ENCODE data around the gene BBC3.

Gene BBC3

GRCh38 chr19:47209319-47210179 is 21.4 kb downstream of the BBC3 start:
- Histone ChIP-seq H3K36me3 (ENCODE audit: insufficient read depth, low read length) (peaks cover 50% of the 10 kb centered on the region), H3K9ac (ENCODE audit: low read depth, low read length) (no peak overlapping the region), H3K9me3 (ENCODE audit: control insufficient read depth, insufficient read depth, low read length) (no peaks in the 10 kb centered on the region), H3K4me1 (ENCODE audit: insufficient read depth, low read length) (peaks cover 16% of the 10 kb centered on the region)

GRCh38 chr19:47203254-47203653 is 27.7 kb downstream of the BBC3 start:
- Histone ChIP-seq H3K4me1 (ENCODE audit: insufficient read depth, low read length) (no peaks in the 10 kb centered on the region), H3K36me3 (ENCODE audit: insufficient read depth, low read length) (peaks cover 31% of the 10 kb centered on the region), H3K9ac (ENCODE audit: low read depth, low read length) (no peak overlapping the region), H3K9me3 (ENCODE audit: control insufficient read depth, insufficient read depth, low read length) (no peaks in the 10 kb centered on the region)

DNA sequence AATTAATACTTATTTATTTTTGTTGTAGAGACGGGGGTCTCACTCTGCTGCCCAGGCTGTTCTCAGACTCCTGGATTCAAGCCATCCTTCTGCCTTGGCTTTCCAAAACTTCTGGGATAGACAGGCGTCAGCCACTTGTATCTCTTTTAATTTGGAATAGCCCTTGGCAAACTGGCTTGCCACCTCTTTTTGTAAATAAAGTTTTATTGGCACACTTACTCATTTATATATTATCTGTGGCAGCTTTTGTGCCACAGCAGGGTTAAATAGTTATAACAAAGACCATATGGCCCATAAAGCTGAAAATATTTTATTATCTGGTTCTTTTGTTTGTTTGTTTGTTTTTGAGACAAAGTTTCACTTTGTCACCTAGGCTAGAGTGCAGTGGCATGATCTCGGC is 30.5 kb downstream of the BBC3 start:
- Histone ChIP-seq H3K9me3 (ENCODE audit: control insufficient read depth, insufficient read depth, low read length) (no peaks in the 10 kb centered on the region), H3K9ac (ENCODE audit: low read depth, low read length) (no peak overlapping the region), H3K36me3 (ENCODE audit: insufficient read depth, low read length) (peaks cover 30% of the 10 kb centered on the region), H3K4me1 (ENCODE audit: insufficient read depth, low read length) (no peaks in the 10 kb centered on the region)

GRCh38 chr19:47197141-47197540 is 33.9 kb downstream of the BBC3 start:
- Histone ChIP-seq H3K9ac (ENCODE audit: low read depth, low read length) (no peak overlapping the region), H3K36me3 (ENCODE audit: insufficient read depth, low read length) (peaks cover 22% of the 10 kb centered on the region), H3K4me1 (ENCODE audit: insufficient read depth, low read length) (no peaks in the 10 kb centered on the region)

GRCh38 chr19:47195434-47195833 is 35.6 kb downstream of the BBC3 start:
- no peaks in the 10 kb centered on the region for H3K4me1 ChIP-seq (ENCODE audit: insufficient read depth, low read length)
- H3K9ac ChIP-seq (ENCODE audit: low read depth, low read length): no peak overlapping the region
- H3K36me3 ChIP-seq (ENCODE audit: insufficient read depth, low read length): peaks cover 25% of the 10 kb centered on the region
- no peaks in the 10 kb centered on the region for H3K9me3 ChIP-seq (ENCODE audit: control insufficient read depth, insufficient read depth, low read length)

More at GRCh38 chr19:47197141-47197540, 33.9 kb downstream of the BBC3 start:
- no peaks in the 10 kb centered on the region for H3K9me3 ChIP-seq (ENCODE audit: control insufficient read depth, insufficient read depth, low read length)

- peaks cover 19% of the 10 kb centered on the region for H3K36me3 ChIP-seq (ENCODE audit: insufficient read depth, low read length)
- 0 out of 2 replicates have a peak, but pooled peaks cover 2% of the 10 kb centered on the region for H3K4me1 ChIP-seq (ENCODE audit: insufficient read depth, low read length)
- no peaks in the 10 kb centered on the region for H3K9me3 ChIP-seq (ENCODE audit: control insufficient read depth, insufficient read depth, low read length)
- H3K9ac ChIP-seq (ENCODE audit: low read depth, low read length): no peak overlapping the region
Observed at GRCh38 chr19:47190167-47190727, 40.8 kb downstream of the BBC3 start.

GRCh38 chr19:47188507-47189033 is 42.4 kb downstream of the BBC3 start:
- Histone ChIP-seq H3K9ac (ENCODE audit: low read depth, low read length) (no peak overlapping the region), H3K4me1 (ENCODE audit: insufficient read depth, low read length) (0 out of 2 replicates have a peak, but pooled peaks cover 2% of the 10 kb centered on the region), H3K36me3 (ENCODE audit: insufficient read depth, low read length) (peaks cover 20% of the 10 kb centered on the region), H3K9me3 (ENCODE audit: control insufficient read depth, insufficient read depth, low read length) (no peaks in the 10 kb centered on the region)

GRCh38 chr19:47187797-47188196 is 43.2 kb downstream of the BBC3 start:
- no peaks in the 10 kb centered on the region for H3K9me3 ChIP-seq (ENCODE audit: control insufficient read depth, insufficient read depth, low read length)
- no peak overlapping the region for H3K9ac ChIP-seq (ENCODE audit: low read depth, low read length)
- 0 out of 2 replicates have a peak, but pooled peaks cover 2% of the 10 kb centered on the region for H3K4me1 ChIP-seq (ENCODE audit: insufficient read depth, low read length)
- peaks cover 23% of the 10 kb centered on the region for H3K36me3 ChIP-seq (ENCODE audit: insufficient read depth, low read length)

DNA sequence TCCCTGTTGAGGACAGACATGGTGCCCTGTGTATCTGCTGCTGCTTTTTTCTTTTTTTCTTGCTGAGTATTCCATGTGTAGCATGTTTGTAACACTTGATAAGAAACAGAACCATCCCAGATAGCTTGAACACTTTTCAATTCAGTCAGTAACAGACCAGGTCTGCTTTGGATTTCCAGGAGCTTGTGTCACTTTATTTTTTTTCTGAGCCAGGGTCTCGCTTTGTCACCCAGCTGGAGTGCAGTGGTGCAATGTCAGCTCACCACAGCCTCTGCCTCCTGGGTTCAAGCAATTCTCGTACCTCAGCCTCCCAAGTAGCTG is 43.7 kb downstream of the BBC3 start:
- Histone ChIP-seq H3K36me3 (ENCODE audit: insufficient read depth, low read length) (peaks cover 28% of the 10 kb centered on the region), H3K9me3 (ENCODE audit: control insufficient read depth, insufficient read depth, low read length) (no peaks in the 10 kb centered on the region), H3K4me1 (ENCODE audit: insufficient read depth, low read length) (0 out of 2 replicates have a peak, but pooled peaks cover 2% of the 10 kb centered on the region), H3K9ac (ENCODE audit: low read depth, low read length) (no peak overlapping the region)

GRCh38 chr19:47186446-47187334 is 44.3 kb downstream of the BBC3 start:
- no peak overlapping the region for H3K9ac ChIP-seq (ENCODE audit: low read depth, low read length)
- H3K9me3 ChIP-seq (ENCODE audit: control insufficient read depth, insufficient read depth, low read length): no peaks in the 10 kb centered on the region
- peaks cover 32% of the 10 kb centered on the region for H3K36me3 ChIP-seq (ENCODE audit: insufficient read depth, low read length)
- 0 out of 2 replicates have a peak, but pooled peaks cover 2% of the 10 kb centered on the region for H3K4me1 ChIP-seq (ENCODE audit: insufficient read depth, low read length)

- no peak overlapping the region for H3K9ac ChIP-seq (ENCODE audit: low read depth, low read length)
- H3K36me3 ChIP-seq (ENCODE audit: insufficient read depth, low read length): peaks cover 33% of the 10 kb centered on the region
- 0 out of 2 replicates have a peak, but pooled peaks cover under 1% of the 10 kb centered on the region for H3K4me1 ChIP-seq (ENCODE audit: insufficient read depth, low read length)
- no peaks in the 10 kb centered on the region for H3K9me3 ChIP-seq (ENCODE audit: control insufficient read depth, insufficient read depth, low read length)
Observed at GRCh38 chr19:47183601-47184000, 47.4 kb downstream of the BBC3 start.

- Histone ChIP-seq H3K36me3 (ENCODE audit: insufficient read depth, low read length) (peaks cover 56% of the 10 kb centered on the region), H3K9ac (ENCODE audit: low read depth, low read length) (no peak overlapping the region), H3K9me3 (ENCODE audit: control insufficient read depth, insufficient read depth, low read length) (no peaks in the 10 kb centered on the region), H3K4me1 (ENCODE audit: insufficient read depth, low read length) (0 out of 2 replicates have a peak, but pooled peaks cover 5% of the 10 kb centered on the region)
Observed at GRCh38 chr19:47179653-47180310, 51.2 kb downstream of the BBC3 start.

DNA sequence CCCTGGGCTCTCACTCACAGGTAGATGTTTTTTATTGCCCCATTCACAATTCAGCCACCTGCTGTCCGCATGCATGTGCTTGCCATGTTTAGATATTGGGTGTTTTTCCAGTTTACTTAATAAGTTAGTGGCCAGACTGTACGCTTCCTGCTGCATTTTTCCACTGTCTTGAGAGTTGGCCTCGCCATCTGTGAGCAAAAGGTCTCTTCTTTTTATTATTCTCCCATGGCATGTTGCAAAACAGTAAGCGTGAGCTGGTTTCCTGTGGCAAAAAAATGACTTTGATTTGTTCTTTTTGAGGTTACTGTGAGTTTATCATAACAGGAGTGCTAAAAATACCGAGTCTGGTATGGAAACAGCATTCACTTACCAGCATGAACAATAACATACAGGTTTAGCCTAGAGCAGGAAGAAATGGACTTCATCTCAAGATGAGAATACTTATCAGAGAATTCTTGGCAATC is 54.3 kb downstream of the BBC3 start:
- H3K9ac ChIP-seq (ENCODE audit: low read depth, low read length): no peak overlapping the region
- 0 out of 2 replicates have a peak, but pooled peaks cover 5% of the 10 kb centered on the region for H3K4me1 ChIP-seq (ENCODE audit: insufficient read depth, low read length)
- H3K9me3 ChIP-seq (ENCODE audit: control insufficient read depth, insufficient read depth, low read length): no peaks in the 10 kb centered on the region
- peaks cover 46% of the 10 kb centered on the region for H3K36me3 ChIP-seq (ENCODE audit: insufficient read depth, low read length)
